Ishikawa (cell line): Measurements from ENCODE around the gene HOMER2.

Experiments used
- CEBPB ChIP-seq: IDR thresholded peaks from 2 replicates; pipeline ENCODE4 v1.6.1; 2012
- CREB1 ChIP-seq: IDR thresholded peaks from 2 replicates; pipeline ENCODE4 v1.6.1; 2012; ENCODE audit warnings: low read depth
- EGR1 ChIP-seq: IDR thresholded peaks from 2 replicates; pipeline ENCODE4 v1.6.1; 2012
- EP300 ChIP-seq: IDR thresholded peaks from 2 replicates; pipeline ENCODE4 v1.6.1; 2012; ENCODE audit warnings: borderline replicate concordance
- FOXM1 ChIP-seq: IDR thresholded peaks from 2 replicates; pipeline ENCODE4 v1.6.1; 2012; ENCODE audit warnings: low read depth, borderline replicate concordance
- NFIC ChIP-seq: IDR thresholded peaks from 2 replicates; pipeline ENCODE4 v1.6.1; 2012
- RAD21 ChIP-seq: IDR thresholded peaks from 2 replicates; pipeline ENCODE4 v1.6.1; 2012; ENCODE audit warnings: low read depth
- TAF1 ChIP-seq: IDR thresholded peaks from 2 replicates; pipeline ENCODE4 v1.6.1; 2012; ENCODE audit warnings: low read depth, mild to moderate bottlenecking
- TCF12 ChIP-seq: IDR thresholded peaks from 2 replicates; pipeline ENCODE4 v1.6.1; 2012; ENCODE audit warnings: low read depth
- TEAD4 ChIP-seq: IDR thresholded peaks from 2 replicates; pipeline ENCODE4 v1.6.1; 2012
- YY1 ChIP-seq: IDR thresholded peaks from 2 replicates; pipeline ENCODE4 v1.6.1; 2012; ENCODE audit warnings: low read depth
- ZBTB7A ChIP-seq: IDR thresholded peaks from 2 replicates; pipeline ENCODE4 v1.6.1; 2012; ENCODE audit warnings: low read depth
- TF ChIP-seq, protein P1 (sequence below): IDR thresholded peaks from 2 replicates; pipeline ENCODE4 v1.6.1; 2012
- TF ChIP-seq, protein P2 (sequence below): IDR thresholded peaks from 2 replicates; pipeline ENCODE4 v1.6.1; 2012
- TF ChIP-seq, protein P3 (sequence below): IDR thresholded peaks from 2 replicates; pipeline ENCODE4 v1.6.1; 2012; ENCODE audit warnings: low read depth, mild to moderate bottlenecking

Gene HOMER2

DNA sequence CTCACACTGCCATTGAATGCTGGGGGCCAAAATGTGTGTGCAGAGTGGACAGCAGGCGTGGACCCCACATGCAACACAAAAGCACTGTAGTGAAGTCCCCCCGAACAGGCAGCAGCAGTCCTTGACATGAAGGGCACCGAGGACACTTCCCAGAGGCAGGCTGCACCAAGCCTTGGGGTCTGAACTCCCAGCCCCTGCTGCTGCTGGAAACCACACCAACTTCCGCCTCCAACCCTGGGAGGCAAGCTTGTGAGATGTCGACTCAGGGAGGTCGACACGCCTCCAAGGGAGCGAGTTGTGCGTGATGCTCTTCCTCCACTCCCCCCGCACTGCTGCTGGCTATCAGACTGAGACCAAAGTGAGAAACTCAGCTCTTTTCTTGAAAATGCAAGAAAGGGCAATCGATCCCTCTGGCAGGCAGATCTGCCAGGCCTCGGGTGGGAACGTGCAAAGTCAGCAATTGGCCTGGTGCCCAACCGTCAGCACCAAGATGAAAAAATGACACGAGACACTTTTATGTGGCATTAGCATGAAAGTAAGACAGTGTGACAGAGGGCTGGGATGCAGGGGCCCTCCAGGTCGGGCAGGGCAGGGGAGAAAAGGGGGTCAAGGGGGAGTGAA is 99.5 kb downstream of the HOMER2 start:
- TF ChIP-seq FOXM1 (no peak), EGR1 (no peak), CEBPB (no peak), TCF12 (no peak), CREB1 (no peak), TAF1 (no peak), ZBTB7A (no peak), TEAD4 (no peak)
- TF ChIP-seq, protein P1, sequence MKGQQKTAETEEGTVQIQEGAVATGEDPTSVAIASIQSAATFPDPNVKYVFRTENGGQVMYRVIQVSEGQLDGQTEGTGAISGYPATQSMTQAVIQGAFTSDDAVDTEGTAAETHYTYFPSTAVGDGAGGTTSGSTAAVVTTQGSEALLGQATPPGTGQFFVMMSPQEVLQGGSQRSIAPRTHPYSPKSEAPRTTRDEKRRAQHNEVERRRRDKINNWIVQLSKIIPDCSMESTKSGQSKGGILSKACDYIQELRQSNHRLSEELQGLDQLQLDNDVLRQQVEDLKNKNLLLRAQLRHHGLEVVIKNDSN, result no peak
- TF ChIP-seq, protein P2, sequence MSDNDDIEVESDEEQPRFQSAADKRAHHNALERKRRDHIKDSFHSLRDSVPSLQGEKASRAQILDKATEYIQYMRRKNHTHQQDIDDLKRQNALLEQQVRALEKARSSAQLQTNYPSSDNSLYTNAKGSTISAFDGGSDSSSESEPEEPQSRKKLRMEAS, result no peak

DNA sequence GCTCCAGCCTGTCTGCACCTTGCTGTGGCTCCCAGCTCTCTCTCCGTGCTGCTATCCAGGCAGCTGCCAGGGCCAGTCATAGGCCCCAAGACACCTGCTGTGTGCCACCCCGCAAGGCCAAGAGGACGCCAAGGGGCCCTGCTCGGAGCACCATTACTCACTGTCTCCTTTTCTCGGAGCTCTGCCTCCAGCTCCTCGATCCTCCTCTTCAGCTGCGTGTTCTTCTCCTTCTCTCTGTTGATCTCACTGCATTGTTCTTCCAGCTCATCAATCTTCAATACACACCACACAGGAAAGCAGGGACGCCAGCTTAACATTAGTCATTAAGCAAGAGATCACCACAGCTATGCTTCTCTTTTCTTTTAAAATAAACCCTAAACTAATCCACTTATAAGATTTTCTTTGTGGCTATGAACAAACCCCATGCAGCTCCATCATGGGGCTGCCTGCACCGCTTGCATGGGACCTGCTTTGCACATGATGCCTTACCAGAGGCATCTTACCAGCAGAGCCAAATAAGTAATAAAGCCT is 100.5 kb downstream of the HOMER2 start:
- TF ChIP-seq TEAD4 (no peak), NFIC (no peak), CREB1 (no peak), ZBTB7A (no peak), EGR1 (no peak), TAF1 (no peak), EP300 (no peak), TCF12 (no peak), YY1 (no peak), RAD21 (no peak), FOXM1 (no peak)
- TF ChIP-seq, protein P2, result no peak
- TF ChIP-seq, protein P3, sequence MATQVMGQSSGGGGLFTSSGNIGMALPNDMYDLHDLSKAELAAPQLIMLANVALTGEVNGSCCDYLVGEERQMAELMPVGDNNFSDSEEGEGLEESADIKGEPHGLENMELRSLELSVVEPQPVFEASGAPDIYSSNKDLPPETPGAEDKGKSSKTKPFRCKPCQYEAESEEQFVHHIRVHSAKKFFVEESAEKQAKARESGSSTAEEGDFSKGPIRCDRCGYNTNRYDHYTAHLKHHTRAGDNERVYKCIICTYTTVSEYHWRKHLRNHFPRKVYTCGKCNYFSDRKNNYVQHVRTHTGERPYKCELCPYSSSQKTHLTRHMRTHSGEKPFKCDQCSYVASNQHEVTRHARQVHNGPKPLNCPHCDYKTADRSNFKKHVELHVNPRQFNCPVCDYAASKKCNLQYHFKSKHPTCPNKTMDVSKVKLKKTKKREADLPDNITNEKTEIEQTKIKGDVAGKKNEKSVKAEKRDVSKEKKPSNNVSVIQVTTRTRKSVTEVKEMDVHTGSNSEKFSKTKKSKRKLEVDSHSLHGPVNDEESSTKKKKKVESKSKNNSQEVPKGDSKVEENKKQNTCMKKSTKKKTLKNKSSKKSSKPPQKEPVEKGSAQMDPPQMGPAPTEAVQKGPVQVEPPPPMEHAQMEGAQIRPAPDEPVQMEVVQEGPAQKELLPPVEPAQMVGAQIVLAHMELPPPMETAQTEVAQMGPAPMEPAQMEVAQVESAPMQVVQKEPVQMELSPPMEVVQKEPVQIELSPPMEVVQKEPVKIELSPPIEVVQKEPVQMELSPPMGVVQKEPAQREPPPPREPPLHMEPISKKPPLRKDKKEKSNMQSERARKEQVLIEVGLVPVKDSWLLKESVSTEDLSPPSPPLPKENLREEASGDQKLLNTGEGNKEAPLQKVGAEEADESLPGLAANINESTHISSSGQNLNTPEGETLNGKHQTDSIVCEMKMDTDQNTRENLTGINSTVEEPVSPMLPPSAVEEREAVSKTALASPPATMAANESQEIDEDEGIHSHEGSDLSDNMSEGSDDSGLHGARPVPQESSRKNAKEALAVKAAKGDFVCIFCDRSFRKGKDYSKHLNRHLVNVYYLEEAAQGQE, result no peak
- TF ChIP-seq, protein P1, result no peak

DNA sequence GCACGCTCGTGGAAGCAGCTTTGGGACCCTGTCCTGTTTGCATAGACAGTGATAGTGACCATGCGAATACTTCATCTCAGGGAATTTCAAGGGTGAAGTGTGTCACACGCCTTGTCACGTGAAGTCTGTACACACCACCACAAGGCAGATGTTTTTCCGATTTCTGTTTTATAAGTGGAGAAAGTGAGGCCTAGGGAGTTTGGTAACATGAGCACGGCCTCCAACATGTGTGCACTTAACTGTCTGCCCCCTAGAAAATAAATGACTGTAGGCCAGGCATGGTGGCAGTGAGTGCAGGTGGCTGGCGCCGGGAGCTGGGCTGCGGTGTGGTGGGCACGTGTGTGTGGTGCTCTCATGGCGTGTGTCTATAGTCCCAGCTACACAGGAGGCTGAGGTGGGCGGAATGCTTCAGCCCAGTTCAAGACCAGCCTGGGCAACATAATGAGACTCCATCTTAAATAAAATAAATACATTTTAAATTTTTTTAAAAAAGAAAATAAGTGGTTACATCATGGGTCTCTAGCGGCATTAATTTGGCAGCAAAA is 101.1 kb downstream of the HOMER2 start:
- TF ChIP-seq CREB1, result no peak
- TF ChIP-seq, protein P2, result no peak
- TF ChIP-seq CEBPB, result no peak
- no peak for TF ChIP-seq ZBTB7A
- no peak for TF ChIP-seq EGR1
- no peak for TF ChIP-seq RAD21
- TF ChIP-seq, protein P1, result no peak
- TF ChIP-seq EP300, result no peak
- TF ChIP-seq NFIC, result no peak
- TF ChIP-seq YY1, result no peak
- no peak for TF ChIP-seq FOXM1

DNA sequence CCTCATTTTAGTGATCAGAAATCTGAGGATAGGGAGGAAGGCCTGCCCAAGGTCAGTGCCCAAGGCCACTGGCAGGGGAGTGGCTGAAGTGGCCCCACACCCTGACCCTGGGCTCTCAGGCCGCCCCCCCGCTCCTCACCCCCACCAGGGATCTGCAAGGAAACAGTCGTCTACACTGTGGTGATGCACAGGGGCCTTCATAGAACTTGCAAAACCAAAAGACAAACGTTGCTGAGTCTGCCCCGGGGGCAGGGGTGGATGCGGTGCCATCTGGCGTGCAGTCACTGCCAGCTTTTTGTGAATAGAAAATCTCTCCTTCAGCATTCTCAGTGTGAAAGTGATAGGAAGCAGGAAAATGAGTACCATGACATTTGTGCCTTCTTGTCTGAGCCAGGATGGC is 101.8 kb downstream of the HOMER2 start:
- TF ChIP-seq EGR1 (no peak), TCF12 (no peak), ZBTB7A (no peak), EP300 (no peak), FOXM1 (no peak), TAF1 (no peak), CREB1 (no peak), CEBPB (no peak), RAD21 (no peak), TEAD4 (no peak), NFIC (no peak), YY1 (no peak)
- TF ChIP-seq, protein P1, result no peak
- TF ChIP-seq, protein P3, result no peak
- TF ChIP-seq, protein P2, result no peak
